NCI-H748 (cell line): ENCODE results near the gene PRR20G.
"Not testable (repeated sequence)": the region's sequence is repeated elsewhere in the genome, so short reads cannot be mapped to it uniquely, and the experiment has no call there.

Experiments
- DNase-seq: peaks from one replicate; lab custom pipeline; 2025; ENCODE audit not compliant: unreplicated experiment; lab: John Stamatoyannopoulos, UW

The PRR20G gene

DNA sequence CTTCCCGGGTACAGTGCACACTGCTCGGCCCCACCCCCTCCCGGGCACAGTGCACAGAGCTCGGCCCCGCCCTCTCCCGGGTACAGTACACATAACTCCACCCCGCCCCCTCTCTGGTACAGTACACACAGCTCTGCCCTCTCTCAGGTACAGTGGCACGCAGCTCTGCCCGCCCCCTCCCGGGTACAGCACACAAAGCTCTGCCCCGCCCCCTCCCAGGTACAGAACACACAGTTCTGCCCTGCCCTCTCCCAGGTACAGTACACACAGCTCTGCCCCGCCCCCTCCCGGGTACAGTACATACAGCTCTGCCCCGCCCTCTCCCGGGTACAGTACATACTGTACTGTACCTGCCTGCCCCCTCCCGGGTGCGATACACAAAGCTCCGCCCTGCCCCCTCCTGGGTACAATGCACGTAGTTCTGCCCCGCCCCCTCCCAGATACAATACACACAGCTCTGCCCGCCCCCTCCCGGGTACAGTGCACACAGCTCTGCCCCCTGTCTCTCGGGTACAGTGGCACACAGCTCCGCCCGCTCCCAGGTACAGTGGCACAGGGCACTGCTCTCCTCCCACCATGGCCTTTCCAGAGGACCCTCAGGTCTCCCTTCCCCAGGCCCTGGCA is 16.4 kb upstream of the PRR20G start:
- peak; percentile 93 for DNase-seq

DNA sequence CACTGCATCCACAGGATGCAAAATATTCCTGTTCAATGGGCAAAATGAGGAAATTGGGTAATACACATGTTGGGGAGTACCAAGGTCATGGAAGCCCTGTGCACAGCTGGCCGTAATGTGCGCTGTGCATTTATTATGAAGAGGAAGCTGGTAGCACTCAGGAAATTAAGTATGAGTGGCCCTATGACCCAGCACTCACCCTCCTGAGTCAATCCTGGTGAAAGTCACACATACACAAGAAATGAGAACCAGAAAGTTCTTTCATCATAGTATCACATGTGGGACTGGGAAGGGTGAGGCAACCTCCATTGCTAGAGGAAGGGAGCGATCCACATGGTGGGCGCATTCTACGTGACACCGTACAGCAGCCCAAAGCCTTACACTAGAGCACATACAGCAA is 11.4 kb upstream of the PRR20G start:
- DNase-seq, result no peak

DNA sequence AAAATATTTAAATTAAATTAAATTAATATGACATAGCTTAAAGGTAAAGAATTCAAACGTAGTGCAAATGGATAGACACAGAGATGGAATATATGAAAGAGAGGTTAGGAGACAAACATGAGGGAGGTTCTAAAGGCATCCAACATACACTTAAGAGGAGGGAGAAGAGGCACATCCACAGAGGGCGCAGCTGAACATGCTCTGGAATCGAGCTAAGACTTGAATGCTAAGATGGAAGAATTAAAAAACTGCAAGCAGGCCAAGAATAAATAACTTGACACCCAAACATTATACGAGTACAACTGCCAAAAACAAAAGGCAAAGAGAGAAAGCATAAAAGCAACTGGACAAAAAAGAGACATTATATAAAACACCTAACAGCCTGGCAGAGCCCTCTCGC is 9.1 kb upstream of the PRR20G start:
- DNase-seq, result no peak

DNA sequence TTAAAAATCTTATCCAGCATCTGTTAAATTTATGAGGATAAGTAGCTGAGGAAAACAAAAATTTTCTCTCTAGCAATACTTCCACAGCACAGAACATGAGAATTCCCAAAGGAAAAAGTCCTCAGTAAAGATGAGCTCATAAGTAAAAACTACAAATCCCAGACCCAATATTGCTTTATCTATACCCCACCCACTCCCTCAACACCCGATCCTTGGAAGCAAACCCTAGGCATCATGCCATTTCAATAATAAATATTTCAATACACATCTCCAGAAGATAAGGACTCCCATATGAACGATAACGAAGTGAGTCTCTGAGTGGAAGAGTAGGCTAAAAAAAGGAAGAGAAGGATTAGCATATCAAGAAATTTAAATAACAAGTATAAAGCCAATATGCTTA is 8.3 kb upstream of the PRR20G start:
- no peak for DNase-seq

DNA sequence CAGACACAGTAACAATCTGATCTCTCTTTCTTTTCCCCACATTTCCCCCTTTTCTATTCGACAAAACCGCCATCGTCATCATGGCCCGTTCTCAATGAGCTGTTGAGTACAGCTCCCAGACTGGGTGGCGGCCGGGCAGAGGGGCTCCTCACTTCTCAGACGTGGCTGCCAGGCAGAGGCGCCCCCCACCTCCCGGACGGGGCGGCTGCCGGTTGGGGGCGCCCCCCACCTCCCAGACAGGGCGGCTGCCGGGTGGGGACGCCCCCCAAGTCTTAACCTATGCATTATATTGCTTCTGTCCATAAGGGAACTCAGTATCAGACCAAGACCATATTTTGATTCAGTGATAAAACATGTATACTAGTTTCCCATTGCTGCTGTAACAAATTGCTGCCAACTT is 5.8 kb upstream of the PRR20G start:
- not testable (repeated sequence) for DNase-seq

DNA sequence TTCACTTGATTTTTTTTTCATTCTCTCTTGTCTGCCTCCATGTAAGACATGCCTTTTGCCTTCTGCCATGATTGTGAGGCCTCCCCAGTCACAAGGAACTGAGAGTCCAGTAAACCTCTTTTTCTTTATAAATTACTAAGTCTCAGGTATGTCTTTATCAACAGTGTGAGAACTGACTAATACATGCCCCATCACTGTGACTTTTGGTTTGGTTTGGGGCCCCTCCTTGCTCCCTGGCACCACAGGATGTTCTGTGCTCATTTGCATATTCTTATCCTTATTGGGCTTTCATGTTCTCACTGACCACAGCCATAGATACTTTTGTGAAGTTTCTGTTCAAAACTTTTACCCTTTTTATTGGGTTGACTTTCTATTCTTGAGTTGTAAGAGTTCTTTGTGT is 3.8 kb upstream of the PRR20G start:
- no peak for DNase-seq

DNA sequence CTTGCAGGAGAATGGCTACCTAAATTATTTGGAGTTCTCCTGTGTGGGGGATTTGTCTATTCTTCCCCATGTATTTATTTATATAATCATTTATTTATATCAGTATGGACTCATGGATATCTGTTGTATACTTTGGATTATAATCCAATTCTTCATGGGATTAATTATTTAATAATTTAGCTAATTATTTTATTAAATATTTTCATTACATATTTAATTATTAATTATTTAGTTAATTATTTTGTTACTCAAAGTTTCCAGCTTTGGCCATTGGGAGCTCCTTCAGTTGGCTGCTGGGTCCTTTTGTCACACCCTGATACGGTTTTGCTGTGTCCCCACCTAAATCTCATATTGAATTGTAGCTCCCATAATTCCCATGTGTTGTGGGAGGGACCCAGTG is 3.3 kb upstream of the PRR20G start:
- no peak for DNase-seq

DNA sequence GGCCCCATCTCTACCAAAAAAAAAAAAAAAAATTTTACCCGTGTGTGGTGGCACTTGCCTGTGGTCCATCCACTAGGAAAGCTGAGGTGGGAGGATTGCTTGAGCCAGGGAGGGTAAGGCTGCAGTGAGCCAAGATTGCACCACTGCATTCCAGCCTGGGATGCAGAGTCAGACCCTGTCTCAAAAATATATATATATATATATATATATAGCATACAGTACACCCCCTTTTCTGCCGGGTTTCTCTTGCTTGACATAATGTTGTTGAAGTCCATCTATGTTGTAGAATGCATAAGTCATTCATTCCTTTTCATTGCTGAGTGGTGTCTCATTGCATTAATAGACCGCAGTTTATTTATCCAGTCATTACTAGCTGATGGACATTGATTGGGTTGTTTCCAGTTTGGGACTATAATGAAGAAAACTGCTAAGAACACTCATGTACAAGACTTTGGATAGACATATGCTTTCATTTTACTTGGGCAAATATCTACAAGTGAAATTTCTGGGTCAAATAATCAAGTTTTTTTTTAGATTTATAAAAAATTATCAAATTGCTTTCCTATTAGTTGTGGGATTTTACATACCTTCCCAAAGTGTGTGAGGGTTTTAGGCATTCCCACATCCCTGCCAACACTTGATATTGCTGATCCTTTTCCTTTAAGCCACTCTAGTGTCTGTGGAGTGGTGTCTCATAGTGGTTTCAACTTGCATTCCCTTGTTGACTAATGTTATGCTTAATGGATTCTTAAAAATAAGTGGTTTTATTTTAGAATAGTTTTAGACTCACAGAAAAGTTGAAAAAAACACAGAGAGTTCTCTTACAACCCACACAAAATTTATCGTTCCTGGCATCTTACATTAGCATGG is 2.1 kb upstream of the PRR20G start:
- DNase-seq, result no peak

DNA sequence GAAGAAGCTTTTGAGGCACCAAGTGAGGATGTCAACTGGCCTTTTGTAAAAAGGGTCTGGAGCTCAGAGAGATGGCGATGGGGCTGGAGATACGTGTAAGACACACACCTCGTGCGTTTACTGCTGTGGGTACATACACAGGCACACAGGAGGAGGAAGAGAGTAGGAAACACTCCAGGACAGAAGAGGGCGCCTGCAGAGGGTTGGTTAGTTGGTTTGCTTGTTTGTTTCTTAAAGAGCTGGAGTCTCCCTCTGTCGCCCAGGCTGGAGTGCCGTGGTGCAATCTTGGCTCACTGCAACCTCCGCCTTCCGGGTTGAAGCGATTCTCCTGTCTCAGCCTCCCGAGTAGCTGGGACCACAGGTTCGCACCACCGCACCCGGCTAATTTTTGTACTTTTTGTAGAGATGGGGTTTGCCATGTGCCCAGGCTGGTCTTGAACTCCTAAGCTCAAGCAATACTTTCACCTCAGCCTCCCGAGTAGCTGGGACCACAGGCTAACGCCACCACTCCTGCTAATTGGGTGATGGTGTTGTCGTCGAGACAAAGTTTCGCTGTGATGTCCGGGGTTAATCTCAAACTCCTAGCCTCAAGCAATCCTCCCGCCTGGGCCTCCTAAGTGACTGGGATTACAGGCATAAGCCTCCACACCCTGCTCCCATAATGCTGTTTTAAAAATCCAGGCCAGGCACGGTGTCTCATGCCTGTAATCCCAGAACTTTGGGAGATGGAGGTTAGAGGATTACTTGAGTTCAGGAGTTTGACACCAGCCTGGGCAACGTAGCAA is 1.3 kb upstream of the PRR20G start:
- DNase-seq, result no peak

DNA sequence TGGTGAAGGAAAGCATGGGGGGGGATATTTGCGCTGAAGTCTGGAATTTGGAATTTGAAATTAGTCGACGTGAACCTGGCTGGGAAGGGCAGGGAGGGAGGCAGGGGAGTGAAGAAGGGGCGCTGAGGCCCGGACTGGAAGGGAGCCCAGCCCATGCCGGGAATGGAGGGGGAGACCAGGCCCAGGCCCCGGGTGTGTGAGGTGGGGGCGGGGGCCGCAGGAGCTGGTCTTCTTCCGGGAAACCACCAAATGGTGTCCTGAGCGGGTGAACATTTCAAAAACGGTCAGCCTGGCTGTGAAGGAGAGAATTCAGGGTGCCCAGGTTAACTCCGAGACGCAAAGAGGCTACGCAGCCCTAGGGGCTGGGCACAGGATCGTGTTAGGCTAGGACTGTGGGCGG is 497 bp upstream of the PRR20G start:
- DNase-seq, result no peak

DNA sequence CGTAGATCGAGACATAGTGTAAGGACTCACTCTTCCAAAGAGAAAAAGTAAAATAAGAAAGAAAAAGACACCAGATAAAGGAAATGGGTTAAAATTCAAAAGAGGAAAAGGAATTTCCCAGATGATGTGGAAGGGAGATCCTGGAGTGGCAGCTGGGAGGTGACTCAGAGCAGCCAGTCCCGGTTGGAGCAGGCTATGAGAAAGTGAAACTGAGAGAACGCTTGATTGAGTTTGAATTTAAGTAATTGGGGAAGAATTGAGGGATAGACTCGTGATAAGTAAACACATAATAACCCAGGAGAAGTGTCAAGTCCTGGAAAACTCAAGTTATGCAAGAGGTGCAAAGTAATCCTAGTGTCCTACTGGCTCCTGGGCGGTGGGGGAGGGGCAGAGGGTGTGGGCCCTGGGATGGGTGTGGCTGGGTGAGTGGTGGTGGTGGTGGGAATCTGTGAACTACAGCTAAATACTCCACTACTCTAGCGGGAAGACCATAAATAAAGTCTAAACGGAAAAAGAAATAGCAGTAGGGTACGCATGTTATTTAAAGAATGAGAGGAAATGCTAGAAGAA is 1.2 kb downstream of the PRR20G start:
- DNase-seq, result no peak

DNA sequence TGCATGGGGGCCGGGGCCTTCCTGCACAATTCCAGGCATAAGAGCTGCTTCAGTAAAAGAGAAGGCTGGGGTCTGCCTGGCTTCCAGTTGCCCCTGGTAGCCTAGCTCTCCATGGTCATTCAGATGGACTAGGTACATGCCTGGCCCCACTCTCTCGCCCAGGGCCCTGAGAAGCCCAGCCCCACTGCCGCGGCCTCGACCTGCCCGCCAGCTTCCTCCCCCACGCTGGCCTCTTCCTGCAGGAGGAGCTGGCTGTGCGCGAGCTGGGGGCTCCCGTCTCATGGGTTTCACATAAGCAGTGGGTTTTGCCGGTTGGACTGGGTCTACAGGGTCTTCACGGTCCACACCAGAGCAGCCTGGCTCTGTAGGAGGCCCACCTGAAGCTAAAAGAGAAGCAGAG is 3.6 kb downstream of the PRR20G start:
- no peak for DNase-seq

DNA sequence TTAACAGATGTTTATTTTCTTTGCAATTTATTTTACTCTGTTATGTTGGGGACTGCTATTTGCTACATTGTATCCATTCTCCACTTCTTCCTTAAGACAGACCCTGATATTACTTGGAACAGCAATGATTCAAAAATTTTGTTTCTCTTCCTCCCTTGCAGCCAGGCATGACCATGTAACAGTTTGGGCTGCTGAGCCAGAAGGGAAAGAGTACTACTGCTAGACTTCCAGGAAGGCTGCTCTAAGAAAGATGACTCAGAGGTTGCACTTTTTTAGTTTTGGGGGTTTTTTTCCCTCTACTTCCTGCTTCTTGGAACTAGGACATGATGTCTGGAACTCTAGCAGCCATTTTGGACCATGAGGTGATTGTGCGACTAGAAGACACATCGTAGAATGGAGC is 10.3 kb downstream of the PRR20G start:
- DNase-seq, result no peak

DNA sequence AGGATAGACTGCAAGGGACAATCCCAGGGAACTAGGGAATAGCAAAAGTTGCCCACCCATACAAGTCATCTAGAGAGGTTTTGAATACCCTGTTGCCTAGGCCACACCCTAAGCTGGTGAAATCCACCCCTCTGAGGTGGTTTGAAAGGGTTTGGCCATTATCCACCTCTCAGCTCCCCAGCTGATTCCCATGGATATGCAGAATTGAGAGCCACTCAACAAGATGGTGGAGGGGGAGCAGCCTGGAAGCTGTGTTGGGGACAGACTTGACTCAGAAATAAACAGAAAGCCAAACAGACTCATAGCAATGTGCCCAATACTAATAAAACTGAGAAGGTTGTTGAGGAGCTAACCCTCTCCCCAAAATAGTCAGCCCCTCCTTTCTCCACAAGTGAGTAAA is 10.9 kb downstream of the PRR20G start:
- no peak for DNase-seq

DNA sequence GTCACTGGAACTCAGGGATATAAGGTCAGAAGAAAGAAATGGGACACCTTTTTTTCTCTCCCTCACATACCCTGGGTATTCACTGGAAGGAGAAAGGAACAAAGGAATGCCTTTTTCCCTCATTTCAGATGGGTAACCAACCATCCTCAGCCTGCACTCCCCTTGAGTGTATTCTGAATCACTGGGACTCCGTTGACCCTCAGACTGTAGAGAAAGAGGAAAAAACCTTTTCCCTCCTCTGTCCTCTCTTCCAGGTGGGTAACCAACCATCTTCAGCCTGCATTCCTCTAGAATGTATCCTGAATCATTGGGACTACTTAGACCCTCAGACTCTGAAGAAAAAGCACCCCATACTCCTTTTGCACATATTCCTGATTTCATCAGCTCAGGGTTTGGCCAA is 11.4 kb downstream of the PRR20G start:
- no peak for DNase-seq

DNA sequence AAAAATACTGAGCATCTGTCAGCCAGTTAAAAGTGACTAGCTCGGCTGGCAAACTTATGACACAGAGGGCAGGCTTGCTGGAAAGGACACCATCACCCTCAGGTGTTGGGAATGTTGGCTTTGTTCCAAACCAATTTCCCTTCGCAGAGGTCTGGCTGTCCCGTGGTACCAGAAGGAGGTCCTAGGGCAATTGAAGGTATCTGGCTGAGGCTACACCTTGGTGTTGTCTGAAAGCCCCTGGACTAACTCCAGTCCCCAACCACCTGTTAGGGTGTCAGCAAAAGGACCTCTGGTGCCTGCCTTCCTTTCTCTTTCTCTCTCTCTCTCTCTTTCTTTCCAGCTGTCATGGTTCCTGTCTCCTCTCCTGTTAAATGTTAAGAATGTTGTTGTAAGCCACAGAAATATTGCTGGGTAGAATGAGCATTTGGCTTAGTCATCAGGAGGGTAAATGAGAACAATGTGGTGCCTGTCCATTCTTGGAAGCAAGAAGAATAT is 12.5 kb downstream of the PRR20G start:
- DNase-seq, result no peak

DNA sequence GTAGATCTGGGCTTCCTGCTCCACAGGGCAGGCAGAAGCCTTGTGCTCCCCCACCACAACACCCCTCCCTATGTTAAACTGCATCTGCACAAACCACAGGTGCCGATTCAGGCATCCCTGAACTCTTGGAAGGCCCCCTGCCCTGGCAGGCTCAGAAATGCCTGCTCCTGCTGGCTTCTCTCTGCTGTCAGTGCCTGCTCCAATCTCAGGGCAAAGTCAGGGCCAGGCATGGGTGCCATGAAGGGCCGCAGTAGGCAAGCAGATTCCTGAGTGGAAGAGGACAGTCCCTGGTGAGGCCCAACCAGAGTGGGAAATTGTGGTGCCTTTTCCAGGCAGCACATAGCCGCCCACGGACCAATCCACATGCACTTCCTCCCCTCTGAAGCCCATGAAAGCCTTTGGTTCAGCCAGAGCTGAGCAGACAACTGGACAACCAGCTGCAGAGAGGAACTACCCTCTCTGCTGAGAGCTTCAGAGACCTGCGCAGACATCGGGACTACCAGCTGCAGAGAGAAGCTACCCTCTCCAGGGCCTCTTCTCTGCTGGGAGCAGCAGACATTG is 13.6 kb downstream of the PRR20G start:
- no peak for DNase-seq

DNA sequence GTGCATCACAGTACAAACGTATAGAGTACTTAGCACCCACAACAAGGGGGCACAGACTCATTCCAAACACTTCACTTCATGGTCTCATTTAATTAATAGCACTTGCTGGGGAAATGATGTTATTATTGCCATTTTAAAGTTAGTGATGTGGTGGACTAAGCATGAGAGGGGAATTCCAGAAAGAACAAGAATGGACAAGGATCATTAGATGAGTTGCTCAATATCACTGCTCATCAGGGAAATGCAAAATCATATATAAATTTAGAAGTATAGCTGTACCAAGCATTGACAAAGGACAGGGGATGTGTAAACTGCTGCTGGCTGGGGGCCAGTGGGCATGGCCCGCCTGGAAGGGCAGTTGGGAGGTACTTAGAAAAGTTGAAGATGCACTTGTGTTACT is 14.6 kb downstream of the PRR20G start:
- DNase-seq, result no peak

DNA sequence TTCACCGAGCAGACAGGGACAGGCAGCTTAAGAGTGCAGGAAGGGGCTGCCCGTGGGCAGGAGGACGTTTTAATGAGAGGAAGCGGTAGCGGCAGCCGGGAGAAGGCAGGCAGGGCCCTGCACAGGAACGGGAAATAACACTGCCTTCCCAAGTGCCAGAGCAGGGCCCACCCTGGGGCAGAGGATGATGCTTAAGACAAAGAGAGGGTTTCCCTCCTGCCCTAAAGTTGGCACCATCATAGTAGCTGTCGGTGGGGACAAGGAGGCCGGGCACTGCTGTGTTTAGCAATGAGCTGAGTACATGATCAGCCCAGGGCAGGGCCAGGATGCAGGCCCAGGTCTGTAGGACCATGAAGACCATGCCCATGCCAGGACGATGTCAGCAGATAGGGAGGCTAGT is 21.7 kb downstream of the PRR20G start:
- no peak for DNase-seq

DNA sequence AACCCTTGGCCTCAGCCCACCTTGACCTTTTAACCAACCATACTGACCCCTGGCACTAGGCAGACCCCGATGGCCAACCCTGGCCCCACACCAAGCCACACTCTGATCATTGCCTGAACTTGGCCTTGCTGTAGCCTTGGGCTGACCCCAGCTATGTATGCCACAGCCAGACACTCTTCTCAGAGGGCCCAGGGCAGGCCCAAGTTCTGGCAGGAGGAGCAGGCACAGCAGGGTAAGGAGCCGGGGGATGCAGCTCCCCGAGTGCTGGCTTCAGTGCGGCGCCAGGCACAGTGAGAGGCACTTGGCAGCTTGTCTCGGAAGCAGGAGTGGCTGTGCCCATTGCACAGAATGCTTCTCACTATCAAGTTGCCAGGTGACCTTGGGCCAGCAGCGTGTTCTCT is 22.3 kb downstream of the PRR20G start:
- DNase-seq, result no peak
